ENCODE measurements around the gene TROAP. TPM values are rescaled to one million over a fixed set of nuclear protein-coding genes. Genes with fewer than 3 reads are reported as not detected.

TROAP gene
- total RNA-seq, 1 experiment from 2014 or later = 75.3 TPM

DNA sequence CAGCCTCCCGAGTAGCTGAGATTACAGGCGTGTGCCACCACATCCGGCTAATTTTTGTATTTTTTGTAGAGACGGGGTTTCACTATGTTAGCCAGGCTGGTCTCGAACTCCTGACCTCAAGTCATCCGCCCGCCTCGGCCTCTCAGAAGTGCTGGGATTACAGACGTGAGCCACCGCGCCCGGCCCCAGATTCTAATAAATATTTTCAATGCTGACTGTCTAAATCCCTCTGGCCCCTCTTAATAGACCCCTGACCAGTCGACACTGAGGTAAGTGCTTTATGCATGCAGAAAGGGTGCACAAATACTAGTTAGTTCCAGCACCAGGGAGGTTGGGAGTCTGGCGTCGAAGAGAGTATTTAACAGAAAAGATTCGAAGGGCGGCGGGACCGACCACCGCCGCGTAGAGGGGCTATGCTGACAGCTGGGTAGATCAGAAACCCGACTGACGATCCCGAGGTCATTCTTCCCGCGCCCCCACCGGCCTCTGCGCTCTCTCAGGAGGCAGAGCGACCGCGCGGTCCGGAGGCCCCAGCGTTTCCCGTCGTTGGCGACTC, 43.1 kb downstream of the TROAP start:
- H3K36me3 Mint-ChIP-seq (ENCODE audit: insufficient read depth in 1 of 3, low read depth in 3 of 3) = peaks cover 0 to 2% (median 0%) of the 10 kb centered on the region in 3 experiments; a peak in 3 of 7 replicates
- Histone ChIP-seq H2BK12ac (ENCODE audit: insufficient read length, low read depth, low read length) (no peak overlapping the region), H4K5ac (ENCODE audit: insufficient read length, low read depth, low read length) (no peak overlapping the region), H4K8ac (replicated peaks; ENCODE audit: insufficient read length, low read depth, low read length) (no peak overlapping the region), H3K79me2 (ENCODE audit: insufficient read depth, low read length) (peaks cover 7% of the 10 kb centered on the region; the same call in 1 of the 2 replicates), H2AK5ac (ENCODE audit: insufficient read length, low read length) (no peak overlapping the region), H3K56ac (ENCODE audit: insufficient read length, low read depth, low read length) (no peak overlapping the region), H3K27ac (ENCODE audit: insufficient read length, low read depth, low read length) (no peak overlapping the region), H3K27me3 (ENCODE audit: insufficient read depth, low read length) (0 out of 2 replicates have a peak, but pooled peaks cover 2% of the 10 kb centered on the region), H2BK120ac (ENCODE audit: low read depth, low read length, poor library complexity, severe bottlenecking) (no peak overlapping the region), H2AFZ (ENCODE audit: low read length) (peak overlapping the region; percentile 88), H2BK20ac (ENCODE audit: low read depth, low read length, poor library complexity, severe bottlenecking) (no peak overlapping the region), H4K20me1 (ENCODE audit: control insufficient read depth, insufficient read depth, insufficient read length) (no peaks in the 10 kb centered on the region), H3K14ac (ENCODE audit: insufficient read depth, low read length) (peak overlapping the region; percentile 59), H3K4me2 (ENCODE audit: insufficient read depth, insufficient read length, low read length) (peak overlapping the region; percentile 92), H3K23ac (ENCODE audit: insufficient read length, low read depth, low read length) (no peak overlapping the region), H3K18ac (ENCODE audit: insufficient read length, low read depth, low read length) (peak overlapping the region; percentile 32), H3K4me1 (ENCODE audit: insufficient read depth, low read length) (no peaks in the 10 kb centered on the region; the same call in 1 of the 2 replicates), H4K91ac (ENCODE audit: insufficient read length, low read depth, low read length) (no peak overlapping the region), H3K79me1 (ENCODE audit: insufficient read depth, low read depth, low read length, poor library complexity, severe bottlenecking) (peaks cover 2% of the 10 kb centered on the region), H3K9ac (ENCODE audit: extremely low read depth, insufficient read length, low read length) (peak overlapping the region; percentile 77), H2BK5ac (ENCODE audit: insufficient read length, low read length) (no peak overlapping the region), H3K23me2 (ENCODE audit: insufficient read length, low read depth, low read length, poor library complexity, severe bottlenecking) (peaks cover 4% of the 10 kb centered on the region), H2BK15ac (ENCODE audit: low read depth, low read length) (no peak overlapping the region), H3K4ac (ENCODE audit: low read depth, low read length) (no peak overlapping the region), H3K9me3 (ENCODE audit: control insufficient read depth, low read depth, low read length) (no peaks in the 10 kb centered on the region), H3T11ph (ENCODE audit: low read length) (no peak overlapping the region)
- H3K4me1 Mint-ChIP-seq = peaks cover 15 to 23% of the 10 kb centered on the region in 2 experiments
- no CpG with 5 or more reads among the region's 38 CpGs for WGBS (ENCODE audit: extremely low coverage, insufficient read length, low lambda C conversion rate)
- peak overlapping the region; percentile 87 to 95 for H3K4me3 Mint-ChIP-seq
- no peak for DNase-seq
- H3K9me3 Mint-ChIP-seq = no peaks in the 10 kb centered on the region
- peaks cover 17% of the 10 kb centered on the region for H3K27me3 Mint-ChIP-seq (ENCODE audit: low read depth)
- TF ChIP-seq CTCF (conservative IDR thresholded peaks at IDR 0.05) = no peak
- H3K27ac Mint-ChIP-seq = peak overlapping the region; percentile 91 to 99 (median 99)

Data from H9 (cell line).